Measurements from ENCODE around the gene SLC41A1.

DNA sequence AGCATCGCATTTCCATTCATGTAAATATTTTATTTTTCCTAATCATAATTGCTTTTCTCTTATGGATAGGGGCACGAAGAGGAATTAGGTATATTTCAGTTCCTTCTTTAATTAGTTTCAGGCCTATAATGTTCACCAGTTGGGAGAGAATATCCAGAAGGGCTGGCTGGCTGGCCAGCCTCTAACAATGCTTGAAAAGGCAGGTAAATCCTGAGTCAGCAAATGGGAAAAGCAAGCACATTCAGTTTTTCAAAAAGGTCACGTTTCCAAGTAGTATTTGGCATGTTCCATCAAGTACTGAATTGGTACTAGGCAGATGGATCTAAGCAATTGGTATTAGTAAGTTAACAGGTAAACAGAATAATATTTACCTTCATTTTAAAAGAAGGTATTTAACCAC, 45.8 kb downstream of the SLC41A1 start:
- TF ChIP-seq POLR2A (IDR thresholded peaks at IDR 0.05): no peak
- TF ChIP-seq, protein P1, sequence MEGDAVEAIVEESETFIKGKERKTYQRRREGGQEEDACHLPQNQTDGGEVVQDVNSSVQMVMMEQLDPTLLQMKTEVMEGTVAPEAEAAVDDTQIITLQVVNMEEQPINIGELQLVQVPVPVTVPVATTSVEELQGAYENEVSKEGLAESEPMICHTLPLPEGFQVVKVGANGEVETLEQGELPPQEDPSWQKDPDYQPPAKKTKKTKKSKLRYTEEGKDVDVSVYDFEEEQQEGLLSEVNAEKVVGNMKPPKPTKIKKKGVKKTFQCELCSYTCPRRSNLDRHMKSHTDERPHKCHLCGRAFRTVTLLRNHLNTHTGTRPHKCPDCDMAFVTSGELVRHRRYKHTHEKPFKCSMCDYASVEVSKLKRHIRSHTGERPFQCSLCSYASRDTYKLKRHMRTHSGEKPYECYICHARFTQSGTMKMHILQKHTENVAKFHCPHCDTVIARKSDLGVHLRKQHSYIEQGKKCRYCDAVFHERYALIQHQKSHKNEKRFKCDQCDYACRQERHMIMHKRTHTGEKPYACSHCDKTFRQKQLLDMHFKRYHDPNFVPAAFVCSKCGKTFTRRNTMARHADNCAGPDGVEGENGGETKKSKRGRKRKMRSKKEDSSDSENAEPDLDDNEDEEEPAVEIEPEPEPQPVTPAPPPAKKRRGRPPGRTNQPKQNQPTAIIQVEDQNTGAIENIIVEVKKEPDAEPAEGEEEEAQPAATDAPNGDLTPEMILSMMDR (IDR thresholded peaks at IDR 0.05): no peak

Measured in tibial nerve (tissue), 3 donors.